CD4-positive, alpha-beta T cell (primary cell): ENCODE results near the gene SMYD3. TPM values are rescaled to one million over a fixed set of nuclear protein-coding genes. Genes with fewer than 3 reads are reported as not detected.

ENCODE experiments used
- ATAC-seq: fragments of 200-7000 bp; cut with Tn5 transposase; one replicate; pipeline ENCODE4 v1.10.0; 2022; ENCODE audit warnings: mild to moderate bottlenecking; ENCODE audit not compliant: poor library complexity
- CTCF ChIA-PET: fragments of 350-600 bp; sonication (Branson Sonifier 250); formaldehyde crosslinking; loops from one replicate; lab custom pipeline; 2021; ENCODE audit warnings: antibody characterized with exemption, inconsistent platforms; lab: Charles Lee
- POLR2A ChIA-PET: fragments of 350-600 bp; sonication (Branson Sonifier 250); formaldehyde crosslinking; loops from one replicate; lab custom pipeline; 2021; ENCODE audit warnings: antibody characterized with exemption, inconsistent platforms; lab: Charles Lee
- DNase-seq, 14 experiments: peaks; one replicate each; pipeline ENCODE4 v3.0.0-alpha.2; 2013 to 2020; ENCODE audit warnings: mixed read lengths in 2 of 14
- H3K27ac ChIP-seq, 2 donors: one replicate each; pipeline versions ENCODE4 v1.5.1 to v1.7.0; 2013; ENCODE audit warnings: low read length in 2 of 2, low read depth in 1 of 2, mild to moderate bottlenecking in 1 of 2
- H3K27me3 ChIP-seq, 2 experiments: 1 replicate in 1 of 2; 2 replicates in 1 of 2; pipeline versions ENCODE4 v1.6.1 to v1.7.0; 2013; ENCODE audit warnings: low read length in 2 of 2, control low read depth in 1 of 2, mild to moderate bottlenecking in 1 of 2, moderate library complexity in 1 of 2; ENCODE audit not compliant: insufficient read depth in 2 of 2, control insufficient read depth in 1 of 2
- H3K36me3 ChIP-seq: one replicate; pipeline ENCODE4 v1.6.1; 2013; ENCODE audit warnings: low read length, control low read depth; ENCODE audit not compliant: insufficient read depth
- H3K4me1 ChIP-seq: one replicate; pipeline ENCODE4 v1.6.1; 2013; ENCODE audit warnings: low read length, control low read depth; ENCODE audit not compliant: insufficient read depth
- H3K4me3 ChIP-seq: one replicate; pipeline ENCODE4 v1.5.1; 2013; ENCODE audit warnings: mild to moderate bottlenecking, low read length, moderate library complexity
- H3K9me3 ChIP-seq, 2 experiments: 1 replicate in 1 of 2; 2 replicates in 1 of 2; pipeline versions ENCODE4 v1.6.1 to v1.7.0; 2013; ENCODE audit warnings: low read length in 2 of 2, mild to moderate bottlenecking in 2 of 2, control low read depth in 1 of 2, moderate library complexity in 1 of 2; ENCODE audit not compliant: control insufficient read depth in 1 of 2, insufficient read depth in 1 of 2
- H3K27ac Mint-ChIP-seq: one replicate; pipeline ENCODE4 v1.8.0; 2020; ENCODE audit warnings: mixed read lengths
- H3K27me3 Mint-ChIP-seq: one replicate; pipeline ENCODE4 v1.8.0; 2021; ENCODE audit warnings: mixed read lengths
- H3K36me3 Mint-ChIP-seq: one replicate; pipeline ENCODE4 v1.8.0; 2021; ENCODE audit warnings: low read depth, mixed read lengths
- H3K4me1 Mint-ChIP-seq: one replicate; pipeline ENCODE4 v1.8.0; 2021; ENCODE audit warnings: low read depth, mixed read lengths
- H3K4me3 Mint-ChIP-seq: one replicate; pipeline ENCODE4 v1.8.0; 2020; ENCODE audit warnings: mild to moderate bottlenecking, mixed read lengths
- H3K9me3 Mint-ChIP-seq: one replicate; pipeline ENCODE4 v1.8.0; 2020; ENCODE audit warnings: mixed read lengths
- CTCF ChIP-seq: fragments of 200-600 bp; IDR thresholded peaks from one replicate; pipeline ENCODE4 v1.8.0; 2022; ENCODE audit warnings: antibody characterized with exemption, mild to moderate bottlenecking
- intact Hi-C, 2 experiments: fragments of 100-400 bp; cut with DNase I in 1 of 2; cut with micrococcal nuclease in 1 of 2; formaldehyde crosslinking; loops; one replicate each; pipeline versions ENCODE4 v1.15.1 to v1.9.0; 2023 to 2025; cut with DNase I, micrococcal nuclease
- total RNA-seq, 174 experiments: library from RNA in 2 of 174; stranded (reverse) in 2 of 174; gene quantifications; one replicate each; pipeline ENCODE4 v1.2.3 and lab custom pipeline; 2021 to 2026

The SMYD3 gene
- total RNA-seq, 2 experiments from 2014 or later: 18.8 to 19.6 TPM

GRCh38 chr1:245765230-245766000 lies 741.7 kb downstream of the SMYD3 start:
- peaks cover 75% of the 10 kb centered on the region for H3K36me3 Mint-ChIP-seq
- ChIA-PET CTCF (no interaction called here), POLR2A (no interaction called here)
- Histone ChIP-seq H3K4me3 (no peak overlapping the region), H3K9me3 (peaks cover 0 to 8% of the 10 kb centered on the region in 2 experiments), H3K36me3 (peaks cover 8% of the 10 kb centered on the region), H3K27me3 (no peaks in the 10 kb centered on the region), H3K27ac (no peak overlapping the region), H3K4me1 (no peaks in the 10 kb centered on the region)
- intact Hi-C loops: no loop called here
- no peaks in the 10 kb centered on the region for H3K9me3 Mint-ChIP-seq
- no peak overlapping the region for H3K4me3 Mint-ChIP-seq
- H3K27me3 Mint-ChIP-seq: no peaks in the 10 kb centered on the region
- H3K4me1 Mint-ChIP-seq: no peaks in the 10 kb centered on the region
- H3K27ac Mint-ChIP-seq: no peak overlapping the region
- no peak for TF ChIP-seq CTCF
- DNase-seq (no peak), ATAC-seq (no peak)

GRCh38 chr1:245763873-245764331 lies 743.2 kb downstream of the SMYD3 start:
- H3K4me3 ChIP-seq: no peak overlapping the region
- ATAC-seq (no peak), DNase-seq (no peak)
- H3K4me1 ChIP-seq: no peaks in the 10 kb centered on the region
- H3K36me3 ChIP-seq: peaks cover 8% of the 10 kb centered on the region
- ChIA-PET POLR2A (no interaction called here), CTCF (no interaction called here)
- Mint-ChIP-seq H3K4me3 (no peak overlapping the region), H3K27me3 (no peaks in the 10 kb centered on the region), H3K9me3 (no peaks in the 10 kb centered on the region), H3K4me1 (no peaks in the 10 kb centered on the region), H3K36me3 (peaks cover 85% of the 10 kb centered on the region), H3K27ac (no peak overlapping the region)
- intact Hi-C loops: no loop called here
- no peak overlapping the region for H3K27ac ChIP-seq
- H3K9me3 ChIP-seq: peaks cover 0 to 8% of the 10 kb centered on the region in 2 experiments
- TF ChIP-seq CTCF: no peak
- H3K27me3 ChIP-seq: no peaks in the 10 kb centered on the region

DNA sequence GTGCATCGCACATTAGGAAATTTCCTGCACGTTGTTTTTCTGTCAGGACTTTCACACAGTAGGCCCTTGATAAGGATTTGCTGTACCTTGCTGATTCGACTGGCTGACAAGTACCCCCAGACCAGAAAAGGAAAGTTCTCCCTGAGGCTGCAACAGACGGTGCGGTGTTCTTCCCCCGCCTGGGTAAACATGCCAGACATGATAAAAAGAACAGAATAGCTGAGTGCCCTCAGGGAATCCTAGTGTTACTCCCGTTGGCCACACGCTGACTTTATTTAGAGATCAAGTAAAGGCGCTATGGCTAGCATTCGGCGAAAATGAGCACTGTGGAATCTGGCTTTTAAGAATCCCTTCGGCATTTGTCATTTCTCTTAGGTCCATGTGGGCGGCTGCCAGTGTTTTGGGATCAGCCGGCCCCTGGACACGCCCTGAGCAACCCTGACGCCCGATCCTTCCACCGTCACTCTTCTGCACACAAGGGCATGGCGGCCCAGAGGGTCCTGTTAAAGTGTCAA lies 744.6 kb downstream of the SMYD3 start:
- Mint-ChIP-seq H3K27ac (no peak overlapping the region), H3K4me1 (no peaks in the 10 kb centered on the region), H3K36me3 (peaks cover 88% of the 10 kb centered on the region), H3K4me3 (no peak overlapping the region), H3K27me3 (no peaks in the 10 kb centered on the region), H3K9me3 (peaks cover 6% of the 10 kb centered on the region)
- no peak overlapping the region for H3K27ac ChIP-seq
- H3K4me3 ChIP-seq: no peak overlapping the region
- H3K4me1 ChIP-seq: no peaks in the 10 kb centered on the region
- no peak for TF ChIP-seq CTCF
- peaks cover 8% of the 10 kb centered on the region for H3K36me3 ChIP-seq
- ChIA-PET CTCF (no interaction called here), POLR2A (no interaction called here)
- intact Hi-C loops: no loop called here
- peaks cover 0 to 8% of the 10 kb centered on the region in 2 experiments for H3K9me3 ChIP-seq
- H3K27me3 ChIP-seq: no peaks in the 10 kb centered on the region
- ATAC-seq (no peak), DNase-seq (no peak)
